WTC11 (cell line): ENCODE data around the gene GRIN3B.

Experiments used
- JUN ChIP-seq: sonication (generic); formaldehyde crosslinking; IDR thresholded peaks from 2 replicates; pipeline ENCODE4 v1.8.0; 2023; ENCODE audit warnings: mild to moderate bottlenecking, missing genetic modification reagents
- NFE2L1 ChIP-seq: sonication (generic); formaldehyde crosslinking; IDR thresholded peaks from 2 replicates; pipeline ENCODE4 v1.8.1; 2023; ENCODE audit warnings: missing genetic modification reagents
- SMAD4 ChIP-seq: sonication (generic); formaldehyde crosslinking; IDR thresholded peaks from 2 replicates; pipeline ENCODE4 v1.8.0; 2022; ENCODE audit warnings: mild to moderate bottlenecking, missing genetic modification reagents
- TF ChIP-seq, protein P1 (sequence below): sonication (generic); formaldehyde crosslinking; IDR thresholded peaks from 2 replicates; pipeline ENCODE4 v1.8.1; 2023; ENCODE audit warnings: mild to moderate bottlenecking, missing genetic modification reagents, moderate library complexity
- TF ChIP-seq, protein P2 (sequence below): sonication (generic); formaldehyde crosslinking; IDR thresholded peaks from 2 replicates; pipeline ENCODE4 v1.8.0; 2022; ENCODE audit warnings: mild to moderate bottlenecking, missing genetic modification reagents
- TF ChIP-seq, protein P3 (sequence below): sonication (generic); formaldehyde crosslinking; IDR thresholded peaks from 2 replicates; pipeline ENCODE4 v1.8.1; 2022; ENCODE audit warnings: low read depth, mild to moderate bottlenecking, moderate library complexity, missing genetic modification reagents, borderline replicate concordance
- TF ChIP-seq, protein P4 (sequence below): sonication (generic); formaldehyde crosslinking; IDR thresholded peaks from 2 replicates; pipeline ENCODE4 v1.8.0; 2023; ENCODE audit warnings: missing genetic modification reagents, mild to moderate bottlenecking, borderline replicate concordance
- TF ChIP-seq, protein P5 (sequence below): sonication (generic); formaldehyde crosslinking; IDR thresholded peaks from 2 replicates; pipeline ENCODE4 v1.8.1; 2022; ENCODE audit warnings: mild to moderate bottlenecking, moderate library complexity, missing genetic modification reagents

DNA sequence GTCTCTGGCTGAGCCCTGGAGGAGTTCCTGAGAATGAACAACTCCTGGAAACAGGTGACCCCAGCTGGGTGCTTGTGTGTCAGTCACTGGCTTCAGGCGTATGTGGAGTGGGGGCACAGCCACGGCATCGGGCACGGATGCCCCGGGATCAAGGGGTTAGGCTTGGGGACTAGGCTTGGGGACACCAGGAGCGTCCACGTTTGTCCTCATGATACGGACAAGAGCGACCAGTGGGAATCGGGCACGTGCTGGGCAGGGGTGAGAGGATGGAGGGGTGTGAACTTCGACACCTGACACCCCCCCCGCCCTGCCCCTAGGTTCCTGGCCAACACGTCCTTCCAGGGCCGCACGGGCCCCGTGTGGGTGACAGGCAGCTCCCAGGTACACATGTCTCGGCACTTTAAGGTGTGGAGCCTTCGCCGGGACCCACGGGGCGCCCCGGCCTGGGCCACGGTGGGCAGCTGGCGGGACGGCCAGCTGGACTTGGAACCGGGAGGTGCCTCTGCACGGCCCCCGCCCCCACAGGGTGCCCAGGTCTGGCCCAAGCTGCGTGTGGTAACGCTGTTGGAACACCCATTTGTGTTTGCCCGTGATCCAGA, 4.1 kb downstream of the GRIN3B start:
- TF ChIP-seq, protein P1, sequence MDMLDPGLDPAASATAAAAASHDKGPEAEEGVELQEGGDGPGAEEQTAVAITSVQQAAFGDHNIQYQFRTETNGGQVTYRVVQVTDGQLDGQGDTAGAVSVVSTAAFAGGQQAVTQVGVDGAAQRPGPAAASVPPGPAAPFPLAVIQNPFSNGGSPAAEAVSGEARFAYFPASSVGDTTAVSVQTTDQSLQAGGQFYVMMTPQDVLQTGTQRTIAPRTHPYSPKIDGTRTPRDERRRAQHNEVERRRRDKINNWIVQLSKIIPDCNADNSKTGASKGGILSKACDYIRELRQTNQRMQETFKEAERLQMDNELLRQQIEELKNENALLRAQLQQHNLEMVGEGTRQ (CRISPR knock-in tag): no peak
- TF ChIP-seq, protein P2, sequence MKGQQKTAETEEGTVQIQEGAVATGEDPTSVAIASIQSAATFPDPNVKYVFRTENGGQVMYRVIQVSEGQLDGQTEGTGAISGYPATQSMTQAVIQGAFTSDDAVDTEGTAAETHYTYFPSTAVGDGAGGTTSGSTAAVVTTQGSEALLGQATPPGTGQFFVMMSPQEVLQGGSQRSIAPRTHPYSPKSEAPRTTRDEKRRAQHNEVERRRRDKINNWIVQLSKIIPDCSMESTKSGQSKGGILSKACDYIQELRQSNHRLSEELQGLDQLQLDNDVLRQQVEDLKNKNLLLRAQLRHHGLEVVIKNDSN (CRISPR knock-in tag): no peak
- TF ChIP-seq, protein P3, sequence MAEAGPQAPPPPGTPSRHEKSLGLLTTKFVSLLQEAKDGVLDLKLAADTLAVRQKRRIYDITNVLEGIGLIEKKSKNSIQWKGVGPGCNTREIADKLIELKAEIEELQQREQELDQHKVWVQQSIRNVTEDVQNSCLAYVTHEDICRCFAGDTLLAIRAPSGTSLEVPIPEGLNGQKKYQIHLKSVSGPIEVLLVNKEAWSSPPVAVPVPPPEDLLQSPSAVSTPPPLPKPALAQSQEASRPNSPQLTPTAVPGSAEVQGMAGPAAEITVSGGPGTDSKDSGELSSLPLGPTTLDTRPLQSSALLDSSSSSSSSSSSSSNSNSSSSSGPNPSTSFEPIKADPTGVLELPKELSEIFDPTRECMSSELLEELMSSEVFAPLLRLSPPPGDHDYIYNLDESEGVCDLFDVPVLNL (CRISPR knock-in tag): no peak
- no peak for TF ChIP-seq SMAD4 (CRISPR knock-in tag)
- TF ChIP-seq, protein P4, sequence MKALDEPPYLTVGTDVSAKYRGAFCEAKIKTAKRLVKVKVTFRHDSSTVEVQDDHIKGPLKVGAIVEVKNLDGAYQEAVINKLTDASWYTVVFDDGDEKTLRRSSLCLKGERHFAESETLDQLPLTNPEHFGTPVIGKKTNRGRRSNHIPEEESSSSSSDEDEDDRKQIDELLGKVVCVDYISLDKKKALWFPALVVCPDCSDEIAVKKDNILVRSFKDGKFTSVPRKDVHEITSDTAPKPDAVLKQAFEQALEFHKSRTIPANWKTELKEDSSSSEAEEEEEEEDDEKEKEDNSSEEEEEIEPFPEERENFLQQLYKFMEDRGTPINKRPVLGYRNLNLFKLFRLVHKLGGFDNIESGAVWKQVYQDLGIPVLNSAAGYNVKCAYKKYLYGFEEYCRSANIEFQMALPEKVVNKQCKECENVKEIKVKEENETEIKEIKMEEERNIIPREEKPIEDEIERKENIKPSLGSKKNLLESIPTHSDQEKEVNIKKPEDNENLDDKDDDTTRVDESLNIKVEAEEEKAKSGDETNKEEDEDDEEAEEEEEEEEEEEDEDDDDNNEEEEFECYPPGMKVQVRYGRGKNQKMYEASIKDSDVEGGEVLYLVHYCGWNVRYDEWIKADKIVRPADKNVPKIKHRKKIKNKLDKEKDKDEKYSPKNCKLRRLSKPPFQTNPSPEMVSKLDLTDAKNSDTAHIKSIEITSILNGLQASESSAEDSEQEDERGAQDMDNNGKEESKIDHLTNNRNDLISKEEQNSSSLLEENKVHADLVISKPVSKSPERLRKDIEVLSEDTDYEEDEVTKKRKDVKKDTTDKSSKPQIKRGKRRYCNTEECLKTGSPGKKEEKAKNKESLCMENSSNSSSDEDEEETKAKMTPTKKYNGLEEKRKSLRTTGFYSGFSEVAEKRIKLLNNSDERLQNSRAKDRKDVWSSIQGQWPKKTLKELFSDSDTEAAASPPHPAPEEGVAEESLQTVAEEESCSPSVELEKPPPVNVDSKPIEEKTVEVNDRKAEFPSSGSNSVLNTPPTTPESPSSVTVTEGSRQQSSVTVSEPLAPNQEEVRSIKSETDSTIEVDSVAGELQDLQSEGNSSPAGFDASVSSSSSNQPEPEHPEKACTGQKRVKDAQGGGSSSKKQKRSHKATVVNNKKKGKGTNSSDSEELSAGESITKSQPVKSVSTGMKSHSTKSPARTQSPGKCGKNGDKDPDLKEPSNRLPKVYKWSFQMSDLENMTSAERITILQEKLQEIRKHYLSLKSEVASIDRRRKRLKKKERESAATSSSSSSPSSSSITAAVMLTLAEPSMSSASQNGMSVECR: no peak
- no peak for TF ChIP-seq JUN (CRISPR knock-in tag)
- TF ChIP-seq, protein P5, sequence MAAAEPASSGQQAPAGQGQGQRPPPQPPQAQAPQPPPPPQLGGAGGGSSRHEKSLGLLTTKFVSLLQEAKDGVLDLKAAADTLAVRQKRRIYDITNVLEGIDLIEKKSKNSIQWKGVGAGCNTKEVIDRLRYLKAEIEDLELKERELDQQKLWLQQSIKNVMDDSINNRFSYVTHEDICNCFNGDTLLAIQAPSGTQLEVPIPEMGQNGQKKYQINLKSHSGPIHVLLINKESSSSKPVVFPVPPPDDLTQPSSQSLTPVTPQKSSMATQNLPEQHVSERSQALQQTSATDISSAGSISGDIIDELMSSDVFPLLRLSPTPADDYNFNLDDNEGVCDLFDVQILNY: no peak
- TF ChIP-seq NFE2L1 (CRISPR knock-in tag): no peak
